SHP77 (cell line): ENCODE measurements around the gene SLC41A3.
"Not testable (repeated sequence)": the region's sequence is repeated elsewhere in the genome, so short reads cannot be mapped to it uniquely, and the experiment has no call there.

ENCODE experiments used
- DNase-seq, 2 experiments: peaks; one replicate each; lab custom pipeline; 2025; lab: John Stamatoyannopoulos, UW

SLC41A3 gene

DNA sequence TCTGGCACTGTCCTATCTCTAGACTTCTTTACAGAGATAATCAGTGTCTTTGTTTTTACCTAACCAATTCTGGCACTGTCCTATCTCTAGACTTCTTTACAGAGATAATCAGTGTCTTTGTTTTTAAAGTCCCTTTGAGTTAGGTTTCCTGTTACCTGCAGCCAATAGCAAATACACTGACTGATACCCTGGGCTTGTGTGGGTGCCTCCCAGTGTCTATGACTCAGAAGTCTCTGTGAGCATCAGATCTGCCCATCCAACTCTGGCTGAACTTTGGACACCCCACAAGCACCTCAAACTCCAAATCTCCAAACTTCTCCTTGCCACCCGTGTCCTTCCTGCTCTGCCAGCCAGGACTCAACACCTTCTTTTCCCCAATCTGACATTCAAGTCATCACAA, 30.4 kb downstream of the SLC41A3 start:
- no peak for DNase-seq

- DNase-seq, result no peak
Observed at GRCh38 chr3:126052196-126053058, 31.5 kb downstream of the SLC41A3 start.

DNA sequence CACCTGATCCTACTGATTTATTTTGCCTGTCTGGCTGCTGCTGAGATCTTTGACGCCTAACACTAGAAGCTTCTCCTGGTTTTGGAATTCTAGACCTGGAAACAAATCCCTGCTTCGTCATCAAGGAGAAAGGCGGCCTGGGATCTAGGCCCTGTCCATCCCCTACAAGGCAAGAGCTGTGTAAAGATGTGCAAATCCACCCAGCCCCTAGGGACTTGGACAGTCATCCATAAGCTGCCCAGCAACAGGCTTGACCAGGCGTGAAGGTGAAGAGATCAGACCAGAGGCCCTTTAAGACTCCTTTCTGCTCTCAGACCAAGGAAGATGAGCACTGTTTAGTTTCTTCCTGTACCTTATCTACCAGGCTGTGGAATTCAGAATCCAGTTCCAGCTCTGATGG, 32.2 kb downstream of the SLC41A3 start:
- DNase-seq, result no peak

GRCh38 chr3:126051234-126051633, 32.7 kb downstream of the SLC41A3 start:
- DNase-seq, result no peak

GRCh38 chr3:126050626-126051025, 33.3 kb downstream of the SLC41A3 start:
- DNase-seq, result no peak

DNA sequence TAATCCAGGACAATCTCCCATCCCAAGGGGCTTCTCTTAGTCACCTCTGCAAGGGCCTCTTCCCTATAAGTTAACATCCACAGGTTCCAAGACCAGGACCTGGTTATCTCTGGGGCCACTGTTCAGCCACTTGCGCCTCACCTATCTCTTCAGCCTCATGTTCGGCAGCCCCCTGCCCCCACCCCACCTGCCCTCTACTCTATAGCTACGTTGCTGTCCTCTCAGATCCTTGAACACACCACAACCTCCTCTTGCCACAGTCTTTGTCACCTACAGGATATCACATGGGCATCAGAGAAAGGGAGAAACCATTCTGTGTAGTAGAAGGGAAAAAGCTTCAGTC, 33.9 kb downstream of the SLC41A3 start:
- DNase-seq, result no peak

- DNase-seq, result no peak
Observed at GRCh38 chr3:126049289-126050049, 34.5 kb downstream of the SLC41A3 start.

DNA sequence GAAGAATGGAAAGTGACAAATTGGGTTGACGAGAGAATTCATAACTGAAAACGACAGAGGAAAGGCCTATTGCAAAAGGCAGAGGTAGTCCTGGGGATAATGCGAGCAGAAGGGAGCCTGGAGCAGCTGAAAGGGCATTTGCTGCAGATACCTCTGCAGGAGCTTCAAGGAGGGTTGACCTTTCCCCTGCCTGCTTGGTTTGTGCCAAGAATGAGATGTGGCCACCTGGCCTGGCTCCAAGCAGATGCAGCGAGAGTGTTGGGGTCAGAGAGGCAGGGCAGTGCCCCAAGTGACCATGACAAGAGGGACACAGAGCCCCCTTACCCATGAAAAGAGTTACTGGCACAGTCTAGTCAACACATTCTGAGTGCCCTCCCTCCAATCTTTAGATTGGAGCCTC, 43.5 kb downstream of the SLC41A3 start:
- DNase-seq, result no peak

DNA sequence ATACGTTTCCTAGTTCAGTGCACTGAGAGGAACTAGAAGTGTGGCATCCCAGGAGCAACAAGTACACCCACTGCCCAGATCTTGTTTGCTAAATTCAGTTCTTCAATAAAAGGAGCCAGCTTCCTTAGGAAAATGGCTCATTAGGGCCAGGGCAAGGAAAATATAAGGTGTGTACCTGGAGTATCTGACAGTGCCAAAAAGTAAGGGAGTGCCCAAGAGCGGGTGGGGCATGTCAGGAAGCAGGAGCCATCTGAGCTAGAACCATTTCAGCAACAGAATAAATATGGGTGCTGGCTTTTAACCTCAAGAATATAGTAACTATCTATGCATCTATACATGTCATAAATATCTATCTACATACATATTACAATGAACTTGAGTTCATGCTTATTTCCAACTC, 44.1 kb downstream of the SLC41A3 start:
- no peak for DNase-seq

DNA sequence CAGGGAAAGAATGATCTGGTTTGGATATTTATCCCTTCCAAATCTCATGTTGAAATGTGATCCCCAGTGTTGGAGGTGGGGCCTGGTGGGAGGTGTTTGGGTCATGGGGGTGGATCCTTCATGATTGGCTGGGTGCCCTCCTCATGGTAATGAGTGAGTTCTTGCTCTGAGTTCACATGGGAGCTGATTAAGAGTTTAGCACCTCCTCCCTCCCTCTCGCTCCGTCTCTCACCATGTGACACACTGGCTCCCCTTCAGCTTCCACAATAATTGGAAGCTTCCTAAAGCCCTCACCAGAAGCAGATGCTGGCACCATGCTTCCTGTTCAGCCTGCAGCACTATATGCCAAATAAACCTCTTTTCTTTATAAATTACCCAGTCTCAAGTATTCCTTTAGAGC, 45.1 kb downstream of the SLC41A3 start:
- not testable (repeated sequence) for DNase-seq

DNA sequence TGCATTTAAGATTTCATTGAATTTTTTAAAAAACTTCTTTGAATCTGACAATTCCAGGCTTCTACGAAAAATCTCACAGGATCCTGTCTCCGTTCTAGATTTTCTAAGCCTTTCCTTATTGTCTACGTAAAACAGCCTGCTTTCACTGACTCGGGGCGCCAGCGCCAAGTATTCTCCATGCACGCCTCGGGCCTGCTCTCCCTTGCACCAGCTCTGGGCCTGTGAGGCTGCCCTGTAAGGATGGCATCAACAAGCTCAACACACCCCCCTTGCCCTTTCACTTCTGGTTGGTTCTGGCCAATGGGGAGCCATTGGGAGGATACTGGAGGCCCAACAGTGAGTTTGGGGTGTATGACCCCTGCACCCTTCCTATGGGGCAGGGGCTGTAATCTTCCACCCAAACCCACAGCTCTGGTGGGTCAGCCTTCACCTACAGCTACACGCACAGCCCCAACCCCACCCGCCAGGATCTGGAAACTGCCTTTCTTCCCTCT, 47.8 kb downstream of the SLC41A3 start:
- no peak for DNase-seq

DNA sequence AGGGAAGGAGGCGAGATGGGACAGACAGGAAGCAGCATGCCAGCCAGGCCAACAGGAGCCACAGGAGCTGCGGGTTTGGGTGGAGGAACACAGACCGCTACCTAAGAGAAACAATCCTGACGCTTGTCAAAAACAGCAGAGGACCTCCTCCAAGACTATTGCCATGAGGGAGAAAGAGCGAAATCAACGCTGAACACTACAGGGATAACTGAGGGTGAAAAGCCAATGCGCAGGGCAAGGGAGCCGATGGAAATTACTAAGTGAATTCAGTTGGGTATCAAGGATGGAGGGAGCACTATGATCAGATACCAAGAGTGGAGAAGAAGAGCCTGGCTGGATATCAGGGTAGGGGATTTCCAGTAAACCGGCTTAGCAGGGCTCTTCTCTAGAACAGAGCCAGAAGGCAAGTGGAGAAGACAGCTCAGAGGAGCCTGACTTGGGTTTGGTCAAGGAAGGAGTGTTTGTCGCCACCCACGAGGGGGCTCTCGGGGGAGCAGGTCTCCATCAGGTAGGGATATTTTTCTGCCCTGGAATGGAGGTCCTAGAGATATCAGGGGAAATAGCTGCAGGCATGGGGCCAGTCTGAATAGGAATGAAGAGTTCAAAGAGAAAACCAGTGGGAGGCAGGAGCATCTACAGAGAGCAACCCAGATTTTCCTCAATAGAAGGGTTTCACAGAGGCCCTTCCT, 48.4 kb downstream of the SLC41A3 start:
- no peak for DNase-seq

- DNase-seq, result peak; percentile 73 to 77
Observed at GRCh38 chr3:126034481-126035361, 49.2 kb downstream of the SLC41A3 start.

DNA sequence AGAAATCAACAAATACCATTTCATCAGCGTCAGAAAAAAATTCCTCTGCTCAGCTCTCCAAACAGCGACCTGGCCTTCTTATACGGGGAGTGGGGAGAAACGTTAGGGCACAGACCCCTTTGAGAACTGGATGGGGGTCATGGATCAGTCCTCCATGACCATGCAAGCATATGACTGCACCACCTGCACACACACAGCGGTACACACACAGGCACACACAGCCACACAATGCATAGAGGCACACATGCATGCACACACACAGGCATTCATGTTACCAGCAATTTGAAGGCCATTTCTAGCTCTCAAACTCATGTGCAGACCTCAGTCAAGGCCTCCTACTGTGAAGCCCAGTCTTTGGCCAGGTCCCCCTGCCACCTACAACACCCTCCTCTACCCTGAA, 50.2 kb downstream of the SLC41A3 start:
- DNase-seq, result no peak

DNA sequence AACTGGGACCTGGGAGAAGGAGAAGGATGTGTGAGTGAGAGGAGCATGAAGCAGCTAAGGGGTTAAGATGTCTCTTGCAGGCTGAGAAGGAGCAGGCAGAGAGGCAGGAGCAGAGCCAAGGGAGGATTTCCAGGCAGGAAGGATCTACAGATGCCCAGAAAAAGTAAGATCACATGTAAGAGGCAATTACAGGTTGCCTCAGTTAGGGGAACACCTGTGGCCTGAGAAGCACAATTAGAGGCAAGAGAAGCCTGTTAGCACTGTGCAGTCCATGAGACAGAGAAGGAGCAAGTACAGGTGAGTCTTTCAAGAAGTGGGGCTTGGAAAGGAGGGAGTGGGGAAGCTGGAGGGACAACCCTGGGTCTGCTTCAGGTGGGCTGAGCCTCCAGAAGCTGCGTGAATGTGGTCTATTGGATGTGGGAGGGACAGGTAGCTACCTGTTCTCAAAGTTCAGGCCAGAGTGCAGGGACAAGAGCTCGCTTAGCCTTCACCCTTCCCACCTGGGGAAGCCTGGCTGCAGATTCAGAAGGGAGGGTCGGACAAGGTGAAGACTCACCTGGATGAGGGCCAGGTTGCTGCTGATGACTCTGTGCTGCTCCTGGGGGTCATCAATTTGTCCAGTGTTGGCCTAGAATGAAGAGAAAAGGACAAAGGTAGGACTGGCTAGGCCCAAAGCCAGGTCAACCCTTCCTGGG, 50.7 kb downstream of the SLC41A3 start:
- DNase-seq, result no peak

GRCh38 chr3:126031981-126032471, 51.9 kb downstream of the SLC41A3 start:
- DNase-seq, result no peak

- DNase-seq, result no peak
Observed at GRCh38 chr3:126030455-126030854, 53.5 kb downstream of the SLC41A3 start.

DNA sequence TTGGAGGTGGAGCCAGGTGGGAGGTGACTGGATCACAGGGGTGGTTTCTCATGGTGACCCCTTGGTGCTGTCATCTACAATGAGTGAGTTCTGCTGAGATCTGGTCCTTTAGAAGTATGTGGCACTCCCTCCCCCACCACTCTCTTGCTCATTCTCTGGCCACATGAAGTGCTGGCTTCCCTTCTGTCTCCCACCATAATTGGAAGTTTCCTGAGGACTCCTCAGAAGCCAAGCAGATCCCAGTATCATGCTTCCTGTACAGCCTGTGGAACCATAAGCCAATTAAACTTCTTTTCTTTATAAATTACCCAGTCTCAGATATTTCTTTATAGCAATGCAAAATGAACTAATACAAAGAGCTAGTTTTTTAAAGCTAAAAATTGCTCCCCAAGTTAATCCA, 54.7 kb downstream of the SLC41A3 start:
- no peak for DNase-seq

DNA sequence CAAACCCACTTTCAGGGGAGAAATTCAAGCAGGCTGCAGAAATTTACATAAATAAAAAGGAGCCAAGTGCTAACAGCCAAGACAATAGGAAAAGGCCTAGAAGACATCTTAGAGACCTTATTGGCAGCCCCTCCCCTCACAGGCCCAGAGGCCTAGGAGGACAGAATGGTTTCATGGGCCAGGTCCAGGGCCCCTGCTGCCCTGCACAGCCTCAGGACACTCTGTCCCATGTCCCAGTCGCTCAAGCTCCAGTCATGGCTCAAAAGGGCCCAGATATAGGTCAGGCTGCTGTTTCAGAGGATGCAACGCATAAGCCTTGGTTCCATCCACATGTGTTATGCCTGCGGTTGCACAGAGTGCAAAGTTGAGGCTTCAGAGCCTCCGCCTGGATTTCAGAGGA, 55.8 kb downstream of the SLC41A3 start:
- no peak for DNase-seq

DNA sequence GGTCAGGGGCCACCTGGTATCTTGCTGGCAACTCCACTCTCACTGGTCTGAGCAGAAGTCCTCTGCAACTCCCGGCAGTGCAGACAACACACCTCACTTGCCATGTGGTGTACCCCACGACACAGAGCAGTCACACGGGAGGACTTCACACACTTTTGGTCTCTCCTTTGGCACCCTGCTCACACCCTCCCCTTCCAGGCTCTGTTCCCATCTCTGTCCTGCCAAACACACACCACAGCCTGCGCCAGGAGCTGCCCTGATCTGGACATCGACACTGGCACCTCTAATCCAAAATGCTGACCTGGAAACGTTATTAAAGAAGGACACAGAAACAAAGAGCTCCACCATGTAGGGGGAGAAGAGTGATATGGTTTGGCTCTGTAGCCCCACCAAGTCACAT, 57.2 kb downstream of the SLC41A3 start:
- no peak for DNase-seq

DNA sequence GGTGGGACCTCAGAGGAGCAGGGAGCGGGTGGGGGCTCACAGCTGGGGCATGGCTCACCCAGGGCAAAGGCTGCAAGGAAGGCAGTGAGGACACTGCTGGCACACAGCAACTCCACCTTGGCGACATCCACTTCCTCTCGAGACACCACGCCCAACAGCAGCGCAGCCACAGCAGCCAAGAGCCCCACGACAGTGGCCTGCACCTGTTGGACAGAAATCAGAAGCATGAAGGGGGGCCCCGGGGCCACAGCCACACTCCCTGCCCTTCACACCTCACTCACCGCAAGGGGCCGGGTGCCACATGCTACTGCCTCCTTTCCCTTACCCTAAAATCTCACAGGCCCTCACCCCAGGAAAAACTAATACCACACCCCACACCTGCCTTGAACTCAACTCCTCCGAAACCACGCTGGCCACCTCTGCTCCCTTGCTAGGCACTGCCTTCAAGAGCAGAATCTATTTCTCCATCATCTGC, 57.6 kb downstream of the SLC41A3 start:
- no peak for DNase-seq
